ENCODE results near the gene NUDT8. TPM values are rescaled to one million over a fixed set of nuclear protein-coding genes. Genes with fewer than 3 reads are reported as not detected.

The NUDT8 gene
- polyA plus RNA-seq, 1 donor (not counting 4 experiments of a cell fraction or from before 2014, with no cell fraction given), result 1.1 TPM

DNA sequence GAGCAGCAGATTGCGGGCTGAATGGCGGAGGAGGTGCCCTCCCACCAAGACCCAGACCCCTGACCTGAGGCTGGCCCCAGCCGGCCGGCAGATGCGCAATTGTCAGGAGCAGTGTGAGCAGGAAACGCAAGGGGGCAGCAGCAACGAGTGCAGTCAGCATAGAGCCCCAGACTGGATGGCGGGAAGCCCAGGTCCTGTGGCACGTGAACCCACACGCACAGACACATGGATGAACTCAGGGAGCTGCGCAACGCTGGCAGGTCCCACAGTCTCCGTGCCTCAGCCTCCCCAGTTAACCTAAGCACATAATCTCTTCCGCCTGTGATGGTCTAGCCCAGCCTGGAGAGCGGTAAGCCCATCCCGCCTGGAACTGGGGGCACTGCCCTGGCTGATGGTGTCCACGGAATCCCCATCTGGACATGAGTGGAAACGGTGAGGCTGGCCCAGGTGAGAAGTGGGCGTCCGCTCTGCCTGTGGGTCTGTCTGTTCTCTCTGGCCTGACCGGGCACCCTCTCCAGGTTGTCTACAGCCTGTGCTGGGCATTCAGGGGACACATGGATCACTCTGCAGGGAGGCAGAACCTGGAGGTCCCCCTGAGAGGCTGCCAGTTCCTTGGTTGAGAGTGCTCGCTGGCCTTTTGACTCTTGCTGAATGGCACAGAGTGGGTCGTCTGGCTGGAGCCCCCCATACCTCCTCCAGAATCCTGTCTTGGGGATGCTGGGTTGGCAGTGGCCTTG, 10.5 kb upstream of the NUDT8 start:
- Histone ChIP-seq H3K4me3 (ENCODE audit: control insufficient read depth in 2 of 3, extremely low read depth in 1 of 3, insufficient read depth in 2 of 3, low read depth in 1 of 3, low read length in 3 of 3) (no peak overlapping the region), H3K36me3 (ENCODE audit: control insufficient read depth in 2 of 2, extremely low read depth in 1 of 2, insufficient read depth in 2 of 2, low read length in 2 of 2) (no peaks in the 10 kb centered on the region), H3K27me3 (ENCODE audit: control insufficient read depth, extremely low read depth, insufficient read depth, low read length) (peaks cover 11% of the 10 kb centered on the region), H3K9me1 (ENCODE audit: control insufficient read depth, extremely low read depth, insufficient read depth, low read length) (no peaks in the 10 kb centered on the region), H3K27ac (ENCODE audit: control insufficient read depth, insufficient read depth, low read length) (no peak overlapping the region), H3K4me1 (ENCODE audit: control insufficient read depth, extremely low read depth, insufficient read depth, low read length) (peaks cover 4% of the 10 kb centered on the region), H3K9me3 (ENCODE audit: control insufficient read depth, low read depth, low read length) (no peaks in the 10 kb centered on the region), H3K9ac (ENCODE audit: control insufficient read depth, extremely low read depth, insufficient read depth, low read length) (no peak overlapping the region), H4K20me1 (ENCODE audit: control insufficient read depth, extremely low read depth, insufficient read depth, low read length) (no peaks in the 10 kb centered on the region), H2AFZ (ENCODE audit: control insufficient read depth, low read length) (no peak overlapping the region), H3K4me2 (ENCODE audit: control insufficient read depth, extremely low read depth, insufficient read depth, low read depth, low read length) (no peak overlapping the region), H3K79me2 (ENCODE audit: control insufficient read depth, insufficient read depth, low read length) (no peaks in the 10 kb centered on the region)
- FAIRE-seq, result no peak
- dilution Hi-C loops (cut with MboI; ENCODE audit: extremely low pct_ligation_motif_present, low sequenced_read_pairs), result no loop called here
- no peak for DNase-seq (ENCODE audit: low read depth, low spot score)
- TF ChIP-seq, protein P1, sequence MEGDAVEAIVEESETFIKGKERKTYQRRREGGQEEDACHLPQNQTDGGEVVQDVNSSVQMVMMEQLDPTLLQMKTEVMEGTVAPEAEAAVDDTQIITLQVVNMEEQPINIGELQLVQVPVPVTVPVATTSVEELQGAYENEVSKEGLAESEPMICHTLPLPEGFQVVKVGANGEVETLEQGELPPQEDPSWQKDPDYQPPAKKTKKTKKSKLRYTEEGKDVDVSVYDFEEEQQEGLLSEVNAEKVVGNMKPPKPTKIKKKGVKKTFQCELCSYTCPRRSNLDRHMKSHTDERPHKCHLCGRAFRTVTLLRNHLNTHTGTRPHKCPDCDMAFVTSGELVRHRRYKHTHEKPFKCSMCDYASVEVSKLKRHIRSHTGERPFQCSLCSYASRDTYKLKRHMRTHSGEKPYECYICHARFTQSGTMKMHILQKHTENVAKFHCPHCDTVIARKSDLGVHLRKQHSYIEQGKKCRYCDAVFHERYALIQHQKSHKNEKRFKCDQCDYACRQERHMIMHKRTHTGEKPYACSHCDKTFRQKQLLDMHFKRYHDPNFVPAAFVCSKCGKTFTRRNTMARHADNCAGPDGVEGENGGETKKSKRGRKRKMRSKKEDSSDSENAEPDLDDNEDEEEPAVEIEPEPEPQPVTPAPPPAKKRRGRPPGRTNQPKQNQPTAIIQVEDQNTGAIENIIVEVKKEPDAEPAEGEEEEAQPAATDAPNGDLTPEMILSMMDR (optimal IDR thresholded peaks at IDR 0.05 in 1 of 3, IDR thresholded peaks at IDR 0.05 in 1 of 3, conservative IDR thresholded peaks at IDR 0.05 in 1 of 3; ENCODE audit: extremely low read depth in 1 of 3, insufficient read depth in 2 of 3, low read length in 3 of 3), result peak; percentile 50 to 90 (median 89)
- no peak for TF ChIP-seq EZH2 (IDR thresholded peaks at IDR 0.05; ENCODE audit: low read length)

DNA sequence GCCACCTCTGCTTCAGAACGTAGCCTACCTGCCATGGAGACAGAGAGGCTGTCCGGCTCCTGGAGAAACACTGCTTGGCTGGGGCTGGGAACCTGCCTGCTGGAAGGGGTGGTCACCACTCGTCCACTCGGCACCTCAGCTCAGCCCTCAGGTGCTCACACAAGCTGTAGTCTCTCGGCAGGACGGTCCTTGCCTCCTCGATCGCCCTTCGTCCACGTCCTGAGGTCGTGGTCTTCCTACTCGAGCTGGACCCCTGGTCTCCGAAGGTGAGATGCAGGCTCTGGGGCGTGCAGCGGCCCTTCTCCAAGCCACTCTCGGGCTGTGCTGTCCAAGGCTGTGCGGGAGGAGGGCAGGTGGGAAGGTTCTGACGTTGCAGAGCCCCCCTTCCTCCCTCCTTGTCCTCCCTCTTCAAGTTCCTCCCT, 9.7 kb upstream of the NUDT8 start, which contains the start of gene TBX10:
TBX10 (minus strand) TSS at position 326 of the 422 bp plus-strand sequence; CDS start at position 35, 291 bp downstream.
- H3K9ac ChIP-seq (ENCODE audit: control insufficient read depth, extremely low read depth, insufficient read depth, low read length), result no peak within 1 kb of the TSS
- dilution Hi-C loops (cut with MboI; ENCODE audit: extremely low pct_ligation_motif_present, low sequenced_read_pairs), result no loop called here
- no peaks in the 10 kb centered on the region for H3K79me2 ChIP-seq (ENCODE audit: control insufficient read depth, insufficient read depth, low read length)
- no peaks in the 10 kb centered on the region for H3K36me3 ChIP-seq (ENCODE audit: control insufficient read depth in 2 of 2, extremely low read depth in 1 of 2, insufficient read depth in 2 of 2, low read length in 2 of 2)
- H3K27ac ChIP-seq (ENCODE audit: control insufficient read depth, insufficient read depth, low read length), result no peak within 1 kb of the TSS
- FAIRE-seq (no peak), DNase-seq (ENCODE audit: low read depth, low spot score) (no peak)
- H3K4me1 ChIP-seq (ENCODE audit: control insufficient read depth, extremely low read depth, insufficient read depth, low read length), result peaks cover 4% of the 10 kb centered on the region
- no peaks in the 10 kb centered on the region for H3K9me1 ChIP-seq (ENCODE audit: control insufficient read depth, extremely low read depth, insufficient read depth, low read length)
- no peak within 1 kb of the TSS for H2AFZ ChIP-seq (ENCODE audit: control insufficient read depth, low read length)
- H4K20me1 ChIP-seq (ENCODE audit: control insufficient read depth, extremely low read depth, insufficient read depth, low read length), result no peaks in the 10 kb centered on the region
- H3K4me2 ChIP-seq (ENCODE audit: control insufficient read depth, extremely low read depth, insufficient read depth, low read depth, low read length), result no peak within 1 kb of the TSS
- H3K27me3 ChIP-seq (ENCODE audit: control insufficient read depth, extremely low read depth, insufficient read depth, low read length), result peaks cover 11% of the 10 kb centered on the region
- H3K4me3 ChIP-seq (ENCODE audit: control insufficient read depth in 2 of 3, extremely low read depth in 1 of 3, insufficient read depth in 2 of 3, low read depth in 1 of 3, low read length in 3 of 3), result no peak within 1 kb of the TSS
- TF ChIP-seq EZH2 (IDR thresholded peaks at IDR 0.05; ENCODE audit: low read length), result no peak
- TF ChIP-seq, protein P1 (optimal IDR thresholded peaks at IDR 0.05 in 1 of 3, IDR thresholded peaks at IDR 0.05 in 1 of 3, conservative IDR thresholded peaks at IDR 0.05 in 1 of 3; ENCODE audit: extremely low read depth in 1 of 3, insufficient read depth in 2 of 3, low read length in 3 of 3), result no peak
- no peaks in the 10 kb centered on the region for H3K9me3 ChIP-seq (ENCODE audit: control insufficient read depth, low read depth, low read length)
